H1 (cell line): ENCODE data around the gene SLC41A1. TPM values are rescaled to one million over a fixed set of nuclear protein-coding genes. Genes with fewer than 3 reads are reported as not detected.

Experiments used
- CTCF ChIA-PET: fragments of 300-600 bp; sonication (Branson Sonifier 250); formaldehyde crosslinking; loops from one replicate; lab custom pipeline; 2021; ENCODE audit not compliant: partially characterized antibody; lab: Charles Lee
- POLR2A ChIA-PET: fragments of 300-600 bp; sonication (Branson Sonifier 250); formaldehyde crosslinking; loops from one replicate; lab custom pipeline; 2021; ENCODE audit warnings: inconsistent platforms; ENCODE audit not compliant: partially characterized antibody; lab: Charles Lee
- DNase-seq, 2 experiments: peaks; one replicate each; pipeline versions ENCODE4 v3.0.0 to v3.0.0-alpha.2; 2010 to 2022; ENCODE audit warnings: low spot score in 2 of 2, low read depth in 1 of 2, mixed read lengths in 1 of 2
- FAIRE-seq: peaks from 2 replicates; lab custom pipeline; 2011; peaks lifted over from hg19 to GRCh38; lab: Jason Lieb, UNC
- H2AFZ ChIP-seq: 2 replicates; pipeline ENCODE4 v1.8.1; 2012; ENCODE audit warnings: low read length, inconsistent platforms
- H2AK5ac ChIP-seq: 2 replicates; pipeline ENCODE4 v1.6.1; 2013; ENCODE audit warnings: low read depth, low read length
- H2BK120ac ChIP-seq: replicated peaks from 2 replicates; pipeline ENCODE3; 2013; ENCODE audit warnings: low read depth, low read length, inconsistent platforms
- H2BK12ac ChIP-seq: 2 replicates; pipeline ENCODE4 v1.6.1; 2013; ENCODE audit warnings: low read depth, low read length
- H2BK15ac ChIP-seq: 2 replicates; pipeline ENCODE4 v1.6.1; 2013; ENCODE audit warnings: low read length
- H2BK20ac ChIP-seq: 2 replicates; pipeline ENCODE4 v1.6.1; 2013; ENCODE audit warnings: low read length
- H2BK5ac ChIP-seq: 2 replicates; pipeline ENCODE4 v1.6.1; 2013; ENCODE audit warnings: low read depth, low read length
- H3K14ac ChIP-seq: 2 replicates; pipeline ENCODE4 v1.6.1; 2013; ENCODE audit warnings: inconsistent platforms; ENCODE audit not compliant: insufficient read length
- H3K18ac ChIP-seq: 2 replicates; pipeline ENCODE4 v1.6.1; 2013; ENCODE audit warnings: low read length; ENCODE audit errors: extremely low read depth
- H3K23ac ChIP-seq: 2 replicates; pipeline ENCODE4 v1.6.1; 2013; ENCODE audit warnings: inconsistent platforms; ENCODE audit not compliant: insufficient read length
- H3K23me2 ChIP-seq: 2 replicates; pipeline ENCODE4 v1.6.1; 2013; ENCODE audit warnings: low read depth, low read length
- H3K27ac ChIP-seq: 2 replicates; pipeline ENCODE4 v1.6.1; 2011; ENCODE audit warnings: low read depth, low read length, inconsistent platforms
- H3K27me3 ChIP-seq, 4 experiments: replicated peaks in 1 of 4; 1 replicate in 1 of 4; 2 replicates in 3 of 4; pipeline versions ENCODE4 v1.6.1 to v1.8.1; 2011 to 2013; ENCODE audit warnings: low read length in 3 of 4, mild to moderate bottlenecking in 3 of 4, inconsistent platforms in 2 of 4, mixed read lengths in 2 of 4, moderate library complexity in 1 of 4; ENCODE audit not compliant: control insufficient read depth in 3 of 4, insufficient read depth in 3 of 4; ENCODE audit errors: extremely low read depth in 1 of 4
- H3K36me3 ChIP-seq, 4 experiments: 2 replicates each; pipeline versions ENCODE4 v1.6.1 to v1.8.1; 2011 to 2013; ENCODE audit warnings: mild to moderate bottlenecking in 4 of 4, low read length in 3 of 4, moderate library complexity in 2 of 4, control low read depth in 1 of 4, inconsistent platforms in 1 of 4; ENCODE audit not compliant: insufficient read depth in 4 of 4, control insufficient read depth in 2 of 4
- H3K4ac ChIP-seq: replicated peaks from 2 replicates; pipeline ENCODE3; 2013; ENCODE audit warnings: low read length, low read depth, mixed read lengths, inconsistent platforms; ENCODE audit not compliant: insufficient read length
- H3K4me1 ChIP-seq, 4 experiments: replicated peaks in 1 of 4; 1 replicate in 1 of 4; 2 replicates in 3 of 4; pipeline versions ENCODE4 v1.6.1 to v1.8.1; 2011 to 2013; ENCODE audit warnings: low read length in 3 of 4, inconsistent platforms in 2 of 4, mixed read lengths in 1 of 4; ENCODE audit not compliant: insufficient read depth in 4 of 4, control insufficient read depth in 3 of 4
- H3K4me2 ChIP-seq, 2 experiments: 2 replicates each; pipeline versions ENCODE4 v1.6.1 to v1.8.1; 2011 to 2013; ENCODE audit warnings: low read depth in 2 of 2, low read length in 2 of 2, control low read depth in 1 of 2, inconsistent platforms in 1 of 2, mild to moderate bottlenecking in 1 of 2; ENCODE audit not compliant: insufficient read depth in 1 of 2
- H3K4me3 ChIP-seq, 4 experiments: fragments of 200-600, 300-600 bp in 1 of 4; sonication (generic), shearing (Covaris generic), sonication (Bioruptor Twin) in 1 of 4; 2 replicates each; pipeline versions ENCODE4 v1.5.1 to v1.8.1; 2011 to 2016; ENCODE audit warnings: low read length in 4 of 4, low read depth in 3 of 4, control low read depth in 2 of 4, inconsistent platforms in 2 of 4, mild to moderate bottlenecking in 2 of 4, mixed read lengths in 1 of 4, moderate library complexity in 1 of 4; ENCODE audit not compliant: insufficient read depth in 2 of 4; ENCODE audit errors: extremely low read depth in 1 of 4
- H3K56ac ChIP-seq: replicated peaks from 2 replicates; pipeline ENCODE3; 2013; ENCODE audit warnings: low read depth, mild to moderate bottlenecking, mixed read lengths, low read length, inconsistent platforms; ENCODE audit not compliant: insufficient read length
- H3K79me1 ChIP-seq: 2 replicates; pipeline ENCODE4 v1.6.1; 2013; ENCODE audit warnings: low read depth, low read length, control low read depth
- H3K79me2 ChIP-seq, 2 experiments: 2 replicates each; pipeline versions ENCODE4 v1.6.1 to v1.8.1; 2012 to 2013; ENCODE audit warnings: low read length in 2 of 2, mild to moderate bottlenecking in 2 of 2, inconsistent platforms in 1 of 2; ENCODE audit not compliant: insufficient read depth in 2 of 2, control insufficient read depth in 1 of 2
- H3K9ac ChIP-seq, 4 experiments: replicated peaks in 1 of 4; 1 replicate in 1 of 4; 2 replicates in 3 of 4; pipeline versions ENCODE4 v1.6.1 to v1.8.1; 2011 to 2013; ENCODE audit warnings: low read depth in 3 of 4, low read length in 3 of 4, control low read depth in 2 of 4, mild to moderate bottlenecking in 2 of 4, moderate library complexity in 2 of 4, inconsistent platforms in 1 of 4; ENCODE audit errors: extremely low read depth in 1 of 4
- H3K9me3 ChIP-seq, 2 experiments: 2 replicates each; pipeline versions ENCODE4 v1.6.1 to v1.8.1; 2012 to 2013; ENCODE audit warnings: mild to moderate bottlenecking in 2 of 2, moderate library complexity in 2 of 2, control low read depth in 1 of 2, inconsistent platforms in 1 of 2, low read depth in 1 of 2, low read length in 1 of 2, mixed read lengths in 1 of 2; ENCODE audit not compliant: insufficient read depth in 2 of 2
- H4K20me1 ChIP-seq, 2 experiments: replicated peaks in 1 of 2; 2 replicates each; pipeline versions ENCODE3 to v1.8.1; 2011 to 2013; ENCODE audit warnings: inconsistent platforms in 2 of 2, low read length in 2 of 2, mild to moderate bottlenecking in 1 of 2; ENCODE audit not compliant: insufficient read depth in 2 of 2, control insufficient read depth in 1 of 2
- H4K5ac ChIP-seq: 2 replicates; pipeline ENCODE4 v1.6.1; 2013; ENCODE audit warnings: low read length, low read depth, mixed read lengths, inconsistent platforms; ENCODE audit not compliant: insufficient read length
- H4K8ac ChIP-seq: 2 replicates; pipeline ENCODE4 v1.8.0; 2013; ENCODE audit warnings: mild to moderate bottlenecking, moderate library complexity, low read length, inconsistent platforms; ENCODE audit not compliant: insufficient read depth; ENCODE audit errors: extremely low read depth
- H4K91ac ChIP-seq: replicated peaks from 2 replicates; pipeline ENCODE3; 2013; ENCODE audit warnings: low read length, mixed read lengths, inconsistent platforms; ENCODE audit not compliant: insufficient read length
- FOSL1 ChIP-seq: IDR thresholded peaks from 2 replicates; pipeline ENCODE4 v1.6.1; 2011; ENCODE audit warnings: mild to moderate bottlenecking, low read depth, low read length, moderate library complexity; ENCODE audit not compliant: insufficient read depth
- HDAC2 ChIP-seq, 2 experiments: fragments of 300-600 bp in 1 of 2; sonication (generic) in 1 of 2; IDR thresholded peaks; 2 replicates each; pipeline ENCODE4 v1.6.1; 2011 to 2012; ENCODE audit warnings: low read depth in 2 of 2, low read length in 2 of 2, mild to moderate bottlenecking in 2 of 2, moderate library complexity in 2 of 2, borderline replicate concordance in 1 of 2, inconsistent platforms in 1 of 2
- HDAC6 ChIP-seq: IDR thresholded peaks from one replicate; pipeline ENCODE4 v1.7.1; 2012; ENCODE audit warnings: low read depth, mild to moderate bottlenecking, inconsistent platforms, low read length, moderate library complexity
- PHF8 ChIP-seq: fragments of 200-600 bp; sonication (generic); conservative IDR thresholded peaks from 2 replicates; pipeline ENCODE4 v1.7.1; 2012; ENCODE audit warnings: low read depth, mild to moderate bottlenecking, inconsistent platforms, low read length, moderate library complexity
- POLR2AphosphoS5 ChIP-seq: IDR thresholded peaks from 2 replicates; pipeline ENCODE4 v1.6.1; 2011; ENCODE audit warnings: low read depth, low read length
- RBBP5 ChIP-seq: IDR thresholded peaks from 2 replicates; pipeline ENCODE4 v1.7.1; 2012; ENCODE audit warnings: low read depth, mild to moderate bottlenecking, inconsistent platforms, low read length, moderate library complexity, borderline replicate concordance
- TCF12 ChIP-seq: IDR thresholded peaks from 2 replicates; pipeline ENCODE4 v1.6.1; 2011; ENCODE audit warnings: low read depth, mild to moderate bottlenecking, low read length
- WGBS, 2 experiments: shearing (Covaris generic) in 1 of 2; methylation state at CpG; one replicate each; pipeline versions ENCODE4 v1.1.6 to v1.1.7; 2013 to 2015; ENCODE audit warnings: low lambda C conversion rate in 2 of 2, mixed read lengths in 2 of 2, inconsistent platforms in 1 of 2, low coverage in 1 of 2, missing lambda C conversion rate in 1 of 2; ENCODE audit not compliant: insufficient replicate concordance in 2 of 2, insufficient coverage in 1 of 2, insufficient read length in 1 of 2; ENCODE audit errors: extremely low coverage in 1 of 2, missing lambda C conversion rate in 1 of 2; 5-methylcytosine and 5-hydroxymethylcytosine counted together
- polyA plus RNA-seq, 7 experiments: library from polyadenylated mRNA; depleted of rRNA in 3 of 7; stranded (reverse) in 5 of 7; unstranded in 2 of 7; fragments of >200 nt in 5 of 7; fragments of 200-250 nt in 2 of 7; gene quantifications; 1 replicate in 5 of 7; 2 replicates in 1 of 7; 4 replicates in 1 of 7; pipeline versions ENCODE4 v1.2.1 to v1.2.3, GENCODE V29; 2011 to 2013; ENCODE audit warnings: missing spikeins in 2 of 7, mixed read lengths in 2 of 7
- total RNA-seq: library from RNA; stranded (reverse); fragmentation: NEBNext Ultra II Directional; extraction: Animal tissue kit (Norgen Biotek cat#: 25700); gene quantifications from 2 replicates; pipeline ENCODE4 v1.2.1, GENCODE V29; 2021
- TF ChIP-seq, protein P1 (sequence below): IDR thresholded peaks from 2 replicates; pipeline ENCODE4 v1.6.1; 2011; ENCODE audit warnings: low read length, improper control_type of control experiment

Gene SLC41A1
- total and polyA plus RNA-seq, 2 of the 8 experiments (the other 6 are each of a cell fraction or from before 2014, with no cell fraction given) = 41.2 to 42.3 TPM

DNA sequence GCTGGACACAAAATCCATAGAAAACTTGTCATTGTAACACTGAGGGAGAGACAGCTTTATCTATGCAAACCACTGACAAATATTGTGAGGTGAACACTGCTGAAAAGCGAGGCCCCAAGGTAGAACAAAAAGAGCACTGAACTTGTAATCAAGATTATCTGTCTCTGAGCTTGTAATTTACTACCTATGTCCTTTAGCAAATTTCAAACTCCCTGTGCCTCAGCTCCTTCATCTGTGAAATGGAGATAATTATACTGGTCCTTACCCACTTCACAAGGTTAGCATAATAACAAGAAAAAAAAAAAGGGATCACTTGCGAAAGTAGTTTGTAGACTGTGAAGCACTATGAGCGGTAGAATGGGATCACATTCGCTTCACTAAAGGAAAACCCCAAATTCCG, 58.1 kb downstream of the SLC41A1 start:
- no peak for FAIRE-seq
- Histone ChIP-seq H4K20me1 (no peaks in the 10 kb centered on the region), H3K9ac (no peak overlapping the region), H3K79me1 (no peaks in the 10 kb centered on the region), H3K18ac (no peak overlapping the region), H3K23ac (no peak overlapping the region), H3K27ac (no peak overlapping the region), H3K27me3 (no peaks in the 10 kb centered on the region), H3K79me2 (no peaks in the 10 kb centered on the region), H3K36me3 (no peaks in the 10 kb centered on the region), H3K23me2 (peaks cover 3% of the 10 kb centered on the region), H2BK15ac (no peak overlapping the region), H3K4me3 (no peak overlapping the region), H2BK120ac (no peak overlapping the region), H3K9me3 (no peaks in the 10 kb centered on the region), H3K4me1 (peaks cover 0 to 4% (median 0%) of the 10 kb centered on the region in 4 experiments; a peak in 2 of 7 replicates), H3K4me2 (no peak overlapping the region), H2AK5ac (no peak overlapping the region), H2BK20ac (no peak overlapping the region), H2BK5ac (no peak overlapping the region), H4K8ac (no peak overlapping the region), H3K14ac (no peak overlapping the region), H4K5ac (no peak overlapping the region), H3K4ac (no peak overlapping the region), H4K91ac (no peak overlapping the region), H2BK12ac (no peak overlapping the region), H3K56ac (no peak overlapping the region), H2AFZ (no peak overlapping the region)
- ChIA-PET CTCF (interaction anchor here (0.7 to 1.8 kb wide), 5 partner anchors 11 to 270 kb away, joined by 3 to 5 read pairs (median 4); no protein-coding TSS in a partner anchor), POLR2A (interaction anchor here (0.7 to 1.5 kb wide), 4 partner anchors 9 to 24 kb away, joined by 3 to 5 read pairs (median 4); no protein-coding TSS in a partner anchor)
- no peak for DNase-seq
- 92% methylated on average over 5 of the region's 5 CpGs; no CpG with 5 or more reads in 1 of the 2 experiments for WGBS, 2 experiments
- TF ChIP-seq PHF8 (no peak), POLR2AphosphoS5 (no peak), TCF12 (no peak), HDAC2 (IDR thresholded peaks at IDR 0.05; ENCODE audit: borderline replicate concordance in 1 of 2, low read depth in 2 of 2, low read length in 2 of 2) (no peak), RBBP5 (no peak), FOSL1 (no peak), HDAC6 (no peak)
- TF ChIP-seq, protein P1, sequence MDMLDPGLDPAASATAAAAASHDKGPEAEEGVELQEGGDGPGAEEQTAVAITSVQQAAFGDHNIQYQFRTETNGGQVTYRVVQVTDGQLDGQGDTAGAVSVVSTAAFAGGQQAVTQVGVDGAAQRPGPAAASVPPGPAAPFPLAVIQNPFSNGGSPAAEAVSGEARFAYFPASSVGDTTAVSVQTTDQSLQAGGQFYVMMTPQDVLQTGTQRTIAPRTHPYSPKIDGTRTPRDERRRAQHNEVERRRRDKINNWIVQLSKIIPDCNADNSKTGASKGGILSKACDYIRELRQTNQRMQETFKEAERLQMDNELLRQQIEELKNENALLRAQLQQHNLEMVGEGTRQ = no peak
